ENCODE data around the gene VASN.

DNA sequence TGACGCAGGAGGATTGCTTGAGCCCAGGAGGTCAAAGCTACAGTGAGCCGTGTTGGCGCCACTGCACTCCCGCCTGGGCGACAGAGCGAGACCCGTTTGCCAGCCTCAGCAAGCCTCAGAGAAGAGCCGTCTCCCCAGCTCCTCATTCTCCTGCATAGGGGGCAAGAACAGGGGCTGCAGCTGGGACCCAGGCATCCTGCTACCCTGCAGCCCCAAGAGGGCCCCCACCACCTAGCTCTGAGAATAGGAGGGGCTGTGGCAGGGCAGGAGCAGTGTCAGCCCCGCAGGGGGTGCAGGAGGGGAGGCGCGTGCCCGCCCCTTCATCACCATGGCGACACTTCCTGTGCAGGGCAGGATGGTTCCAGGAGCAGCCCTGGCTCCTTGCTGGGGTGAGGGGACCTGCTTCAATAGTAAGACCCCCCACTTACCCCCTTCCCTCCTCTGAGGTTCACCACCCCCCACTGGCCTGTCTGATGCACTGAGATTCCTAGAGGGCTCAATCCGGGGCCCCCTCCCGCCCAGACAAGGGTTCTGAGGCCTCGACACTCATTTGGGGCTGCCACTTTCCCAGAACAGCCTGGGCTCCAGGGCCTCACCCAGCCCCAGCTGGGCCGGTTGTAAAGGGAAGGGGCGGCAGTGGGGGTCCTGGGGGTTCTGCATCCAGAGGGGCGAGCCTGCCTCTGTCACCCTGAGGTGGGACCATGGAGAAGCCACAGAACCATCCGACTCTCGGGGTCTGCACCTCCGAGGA is 20.2 kb downstream of the VASN start:
- TF ChIP-seq, protein P1, sequence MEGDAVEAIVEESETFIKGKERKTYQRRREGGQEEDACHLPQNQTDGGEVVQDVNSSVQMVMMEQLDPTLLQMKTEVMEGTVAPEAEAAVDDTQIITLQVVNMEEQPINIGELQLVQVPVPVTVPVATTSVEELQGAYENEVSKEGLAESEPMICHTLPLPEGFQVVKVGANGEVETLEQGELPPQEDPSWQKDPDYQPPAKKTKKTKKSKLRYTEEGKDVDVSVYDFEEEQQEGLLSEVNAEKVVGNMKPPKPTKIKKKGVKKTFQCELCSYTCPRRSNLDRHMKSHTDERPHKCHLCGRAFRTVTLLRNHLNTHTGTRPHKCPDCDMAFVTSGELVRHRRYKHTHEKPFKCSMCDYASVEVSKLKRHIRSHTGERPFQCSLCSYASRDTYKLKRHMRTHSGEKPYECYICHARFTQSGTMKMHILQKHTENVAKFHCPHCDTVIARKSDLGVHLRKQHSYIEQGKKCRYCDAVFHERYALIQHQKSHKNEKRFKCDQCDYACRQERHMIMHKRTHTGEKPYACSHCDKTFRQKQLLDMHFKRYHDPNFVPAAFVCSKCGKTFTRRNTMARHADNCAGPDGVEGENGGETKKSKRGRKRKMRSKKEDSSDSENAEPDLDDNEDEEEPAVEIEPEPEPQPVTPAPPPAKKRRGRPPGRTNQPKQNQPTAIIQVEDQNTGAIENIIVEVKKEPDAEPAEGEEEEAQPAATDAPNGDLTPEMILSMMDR (IDR thresholded peaks at IDR 0.05) = no peak
- TF ChIP-seq POLR2A (IDR thresholded peaks at IDR 0.05) = no peak
